Stimulated activated CD4-positive, alpha-beta T cell treated with anti-CD3 and anti-CD28 coated beads, Interleukin-12 subunit alpha, Interleukin-12 subunit beta, amount 100 ng/mL, for 4 hours (primary cell): Measurements from ENCODE around the gene CENPB.
A peak's percentile ranks its signal among the peaks of the same experiment; 100 is the strongest.

Source experiments
- DNase-seq: peaks from one replicate; pipeline ENCODE4 v3.0.0-alpha.2; 2020

Gene CENPB

GRCh38 chr20:3787324-3788014 is 929 bp upstream of the CENPB start:
- DNase-seq, result no peak

GRCh38 chr20:3786126-3786484 is 435 bp downstream of the CENPB start:
- no peak for DNase-seq

DNA sequence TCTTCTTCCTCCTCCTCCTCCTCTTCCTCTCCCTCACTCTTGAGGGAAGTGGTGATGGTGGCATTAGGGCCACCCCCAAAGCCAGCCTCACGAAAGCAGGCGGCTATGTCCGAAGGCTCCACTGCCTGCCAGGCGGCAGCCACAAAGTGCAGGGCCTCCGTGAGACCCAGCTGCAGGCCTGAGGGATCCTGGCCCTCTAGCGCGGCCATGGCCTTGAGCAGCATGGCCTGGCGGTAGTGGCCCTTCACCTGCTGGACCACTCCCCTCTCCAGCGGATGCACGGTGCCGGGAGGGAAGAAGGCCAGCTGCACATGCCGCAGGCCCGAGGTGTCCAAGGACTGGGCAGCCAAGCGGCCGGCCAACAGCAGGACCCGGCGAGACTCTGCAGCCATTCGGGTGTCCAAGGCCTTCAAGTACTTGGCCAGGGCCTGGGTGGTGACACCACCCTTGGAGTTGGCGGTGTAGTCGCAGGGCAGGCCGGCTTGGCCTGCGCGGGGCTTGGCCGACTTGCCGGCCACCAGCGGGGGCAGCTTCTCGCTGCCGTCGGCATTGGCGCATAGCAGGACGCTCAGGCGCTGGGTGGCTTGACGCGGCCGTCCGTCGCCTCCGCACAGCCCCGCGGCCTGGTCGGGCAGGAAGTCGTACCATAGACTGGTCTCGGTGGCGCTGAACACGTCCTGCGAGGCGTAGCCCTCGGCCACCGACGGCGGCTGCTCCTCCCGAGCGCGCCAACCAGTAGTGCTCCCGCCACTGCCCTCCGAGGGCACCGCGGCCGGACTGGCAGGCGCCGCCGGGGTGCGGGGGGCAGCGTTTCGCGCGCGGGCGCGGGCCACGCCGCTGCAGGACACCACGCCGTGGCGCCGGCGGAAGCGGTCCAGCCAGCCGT is 1.1 kb downstream of the CENPB start:
- no peak for DNase-seq

DNA sequence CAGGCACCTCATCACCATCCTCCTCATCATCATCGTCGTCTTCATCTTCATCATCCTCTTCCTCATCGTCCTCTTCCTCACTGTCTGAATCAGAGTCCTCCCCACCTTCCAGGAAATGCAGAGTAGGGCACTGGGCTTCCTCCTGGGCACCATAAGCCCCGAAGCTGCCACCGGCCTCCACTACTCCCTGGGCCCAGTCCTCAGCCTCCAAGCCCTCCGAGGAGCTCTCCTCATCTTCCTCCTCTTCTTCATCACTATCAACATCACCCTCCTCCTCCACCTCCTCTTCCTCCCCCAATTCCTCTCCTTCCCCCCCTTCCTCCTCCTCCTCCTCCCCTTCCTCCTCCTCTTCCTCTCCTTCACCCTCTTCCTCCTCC is 1.7 kb downstream of the CENPB start:
- DNase-seq, result no peak

DNA sequence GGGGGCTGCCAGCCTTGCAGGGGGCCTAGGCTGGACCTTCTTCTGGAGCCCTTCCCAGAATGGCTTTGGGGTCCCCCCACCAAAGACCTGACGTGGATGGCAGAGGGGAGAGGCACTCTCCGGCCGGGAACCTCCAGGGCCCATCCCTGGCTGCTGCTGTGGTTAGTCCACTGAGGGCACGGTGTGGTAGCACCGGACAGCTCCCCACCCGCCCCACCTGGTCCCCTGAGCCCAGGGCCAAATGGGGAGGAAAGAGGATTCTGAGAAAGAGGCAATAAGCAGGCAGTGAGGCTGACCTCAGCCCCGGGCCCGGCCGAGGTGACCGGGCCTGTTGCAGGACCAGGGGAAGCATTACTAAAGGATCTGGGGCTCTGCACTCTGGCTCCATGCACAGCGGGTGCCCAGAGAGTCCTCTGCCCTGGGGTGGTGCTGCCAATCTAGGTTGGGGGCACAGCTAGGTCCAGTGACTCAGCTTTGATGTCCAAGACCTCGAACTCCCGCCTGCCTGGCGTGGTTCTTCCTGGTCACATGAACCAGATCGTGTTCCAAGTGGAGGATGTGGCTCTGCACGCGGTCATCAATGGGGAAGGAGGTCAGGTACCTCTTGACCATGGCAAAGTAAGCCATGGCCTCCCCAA is 2.2 kb downstream of the CENPB start:
- DNase-seq, result no peak

GRCh38 chr20:3783511-3784195 is 2.9 kb downstream of the CENPB start:
- DNase-seq, result no peak

DNA sequence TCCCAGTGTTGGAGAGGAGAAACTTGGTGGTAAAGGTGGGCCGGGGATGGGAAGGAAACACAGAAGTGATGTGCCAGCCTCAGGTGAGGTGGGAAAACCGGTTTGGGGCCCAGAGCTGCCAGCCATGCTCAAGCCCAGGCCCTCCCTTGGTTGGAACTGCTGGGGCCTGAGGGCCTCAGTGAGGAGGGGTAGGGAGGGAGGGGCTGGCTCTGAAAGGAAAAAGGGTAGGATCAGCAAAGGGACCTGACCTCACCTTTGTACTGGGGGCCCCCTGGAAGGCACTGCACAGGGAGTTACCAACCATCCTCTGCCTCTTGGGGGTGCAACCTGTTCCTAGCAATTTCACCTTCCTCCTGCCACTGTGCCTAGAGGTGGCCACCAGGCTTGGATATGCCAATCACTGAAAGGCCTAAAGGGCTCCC is 3.5 kb downstream of the CENPB start:
- no peak for DNase-seq

DNA sequence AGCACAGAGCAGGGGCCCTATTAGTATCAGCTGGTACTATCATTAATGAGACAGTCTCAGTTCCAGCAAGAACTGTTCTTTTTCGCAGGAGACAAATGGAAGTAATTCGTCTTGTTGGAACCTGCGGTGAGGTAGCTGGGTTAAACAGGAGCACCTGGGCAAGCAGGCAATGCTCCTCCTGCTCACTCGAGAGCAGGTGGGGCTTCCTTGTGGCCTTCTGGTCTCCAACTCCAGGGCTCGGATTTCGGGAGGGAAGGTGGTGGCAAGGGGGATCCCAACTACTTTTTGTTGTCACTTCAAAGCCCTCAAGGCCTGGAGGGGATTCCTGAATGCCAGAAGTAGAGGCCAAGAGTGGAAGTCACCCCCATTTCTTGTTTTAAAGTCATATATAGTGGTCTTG is 3.9 kb downstream of the CENPB start:
- DNase-seq, result no peak

DNA sequence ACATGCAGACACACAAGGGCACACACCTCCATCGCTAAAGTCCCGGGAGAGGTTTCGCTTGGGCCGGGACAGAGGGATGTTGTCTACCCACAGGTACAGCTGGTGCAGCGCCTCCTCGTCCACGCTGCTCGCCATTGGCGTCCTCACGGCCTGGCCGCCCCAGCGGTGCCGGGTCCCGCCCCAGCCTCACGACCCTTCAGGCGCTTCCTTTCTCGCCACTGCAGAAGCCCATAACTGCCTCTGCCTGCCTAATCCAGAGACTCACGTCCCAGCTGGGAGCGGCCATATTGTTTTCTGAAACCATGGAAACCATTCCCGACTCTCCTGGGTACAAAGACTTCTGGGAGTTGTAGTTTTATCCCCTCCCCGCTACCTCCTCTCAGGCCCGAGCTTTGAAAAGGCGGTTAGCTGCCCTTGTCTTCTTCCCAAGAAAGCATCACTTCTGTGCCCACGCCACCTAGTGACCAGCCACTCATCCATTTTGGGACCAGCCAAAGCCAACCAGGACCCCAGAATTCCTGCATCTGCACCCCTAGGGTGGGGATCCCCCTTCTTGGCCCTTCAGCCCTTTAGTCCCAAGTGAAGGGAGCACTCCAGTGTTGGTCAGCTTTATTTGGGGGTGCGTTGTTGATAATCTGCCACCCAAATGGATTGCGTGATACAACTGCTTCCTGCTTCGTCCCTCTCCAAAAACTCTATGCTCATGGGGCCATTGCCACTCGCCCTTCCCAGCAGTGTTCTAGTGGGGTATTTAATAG is 5.2 kb downstream of the CENPB start, which contains the start of gene SPEF1:
Gene SPEF1, minus strand, starts transcription at position 296 of the 758 bp plus-strand sequence. Its CDS starts 161 bp downstream, at position 135.
- DNase-seq, result no peak

DNA sequence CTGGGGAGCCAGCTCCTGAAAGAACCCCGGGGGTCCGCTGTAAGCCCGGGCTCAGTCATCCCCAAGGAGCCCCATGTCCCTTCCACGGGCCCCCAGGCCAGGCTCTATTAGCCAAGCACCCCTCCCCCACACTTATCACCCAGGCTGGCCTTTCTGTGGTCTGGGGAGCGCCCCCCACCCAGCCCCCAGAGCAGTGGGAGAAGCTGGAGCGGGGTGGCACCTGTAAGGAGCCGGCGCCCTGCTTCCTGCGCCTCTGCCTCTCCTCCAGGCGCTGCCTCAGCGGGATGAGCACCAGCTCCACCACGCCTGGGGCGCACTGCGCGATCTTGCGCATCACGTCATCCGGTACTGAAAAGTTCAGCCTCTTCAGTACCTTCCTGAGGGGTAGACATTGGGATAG is 7.6 kb downstream of the CENPB start:
- no peak for DNase-seq

- DNase-seq, result peak; percentile 47
Observed at GRCh38 chr20:3777716-3778629, 8.6 kb downstream of the CENPB start.

- DNase-seq, result no peak
Observed at GRCh38 chr20:3777381-3777715, 9.2 kb downstream of the CENPB start.

- DNase-seq, result no peak
Observed at GRCh38 chr20:3775457-3776108, 11.0 kb downstream of the CENPB start.

- no peak for DNase-seq
Observed at GRCh38 chr20:3771552-3772058, 14.9 kb downstream of the CENPB start.

- DNase-seq, result peak; percentile 73
Observed at GRCh38 chr20:3768342-3769130, 18.0 kb downstream of the CENPB start.

DNA sequence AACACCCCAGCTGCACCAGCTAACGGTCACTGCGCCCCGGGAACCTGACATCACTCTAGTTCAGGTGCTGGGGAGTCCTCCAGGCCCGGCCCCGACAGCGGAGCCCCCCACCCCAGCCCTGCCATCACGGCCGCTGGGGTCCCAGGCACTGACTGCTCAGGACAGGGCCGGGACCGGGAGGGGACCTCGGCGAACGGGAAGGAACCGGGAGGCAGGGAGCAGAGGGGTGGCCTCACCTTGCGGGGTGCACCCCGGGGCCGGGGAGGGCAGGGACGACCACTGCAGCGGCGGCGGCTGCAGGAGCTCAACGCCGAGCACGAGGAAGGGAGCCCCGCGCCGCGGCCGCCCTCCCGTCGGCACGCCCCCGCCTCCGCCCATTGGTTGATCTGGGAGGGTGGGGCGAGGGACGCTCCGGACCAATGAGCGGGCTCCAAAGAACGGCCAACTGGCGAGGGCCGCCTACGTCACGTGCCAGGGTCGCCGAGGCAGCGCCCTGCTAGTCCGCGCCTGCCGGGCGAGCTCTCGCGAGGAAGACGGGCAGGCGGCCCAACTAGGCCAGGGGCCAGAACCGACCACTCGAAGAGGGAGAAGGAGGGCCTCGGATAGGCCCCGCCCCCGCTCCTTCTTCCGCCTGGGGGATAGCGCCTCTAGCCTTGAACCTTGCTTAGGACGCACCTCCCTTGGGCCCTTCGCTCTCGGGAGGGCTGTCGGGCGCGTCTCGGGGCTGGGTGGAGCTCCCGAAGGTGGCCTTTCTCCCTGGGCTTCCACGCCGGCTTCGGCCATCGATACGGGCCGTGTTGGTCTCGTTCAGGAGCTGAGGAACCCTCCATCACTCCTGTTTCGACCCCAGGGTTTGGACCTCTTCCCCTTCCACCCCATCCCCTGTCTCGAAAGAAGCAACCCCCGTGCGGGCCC is 18.9 kb downstream of the CENPB start, which contains the start of gene ADISSP:
Gene ADISSP, minus strand, starts transcription at position 327 of the 915 bp plus-strand sequence. CDS start 7,653 bp downstream, outside the sequence.
- DNase-seq, result peak; percentile 97

- no peak for DNase-seq
Observed at GRCh38 chr20:3767110-3767426, 19.5 kb downstream of the CENPB start.

DNA sequence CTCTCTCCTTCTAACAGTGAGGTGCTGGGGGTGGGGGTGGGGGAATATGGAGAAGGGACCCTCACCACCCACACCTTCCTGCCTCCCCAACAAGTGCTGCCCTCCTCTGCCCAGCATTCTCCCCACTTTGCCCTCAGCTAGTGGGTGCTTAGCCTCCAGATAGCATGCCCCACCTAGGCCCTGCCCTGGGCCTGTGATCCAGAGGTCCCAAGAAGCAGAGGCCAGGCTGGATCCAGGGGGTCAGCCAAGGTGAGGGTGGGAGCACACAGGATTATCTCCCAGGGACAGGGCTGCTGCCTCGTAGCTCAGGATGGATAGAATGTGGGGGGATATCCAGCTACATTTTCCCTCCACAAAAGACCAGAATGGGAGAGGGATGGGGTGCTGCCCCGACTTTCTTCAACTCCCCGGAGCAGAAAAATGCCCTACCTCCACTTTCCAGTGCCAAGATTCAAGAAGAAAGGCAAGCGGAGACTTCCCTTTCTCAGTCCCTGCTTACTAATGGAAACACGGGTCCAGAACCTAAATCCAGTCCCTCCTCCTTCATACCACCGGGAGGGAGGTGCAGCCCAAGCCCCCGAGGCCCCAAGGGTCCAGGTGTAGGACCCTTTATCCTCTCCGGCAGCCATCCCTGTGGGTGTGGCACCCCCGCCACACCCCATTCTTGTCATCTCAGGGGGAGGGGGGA is 20.0 kb downstream of the CENPB start:
- DNase-seq, result no peak
